Endometrium (tissue), 2 donors: ENCODE measurements around the gene ZNF584.

Experiments used
- FAIRE-seq: peaks from 2 replicates; lab custom pipeline; 2012; peaks lifted over from hg19 to GRCh38; lab: Jason Lieb, UNC
- donor health status: control.
- donor health status: control.

The ZNF584 gene

DNA sequence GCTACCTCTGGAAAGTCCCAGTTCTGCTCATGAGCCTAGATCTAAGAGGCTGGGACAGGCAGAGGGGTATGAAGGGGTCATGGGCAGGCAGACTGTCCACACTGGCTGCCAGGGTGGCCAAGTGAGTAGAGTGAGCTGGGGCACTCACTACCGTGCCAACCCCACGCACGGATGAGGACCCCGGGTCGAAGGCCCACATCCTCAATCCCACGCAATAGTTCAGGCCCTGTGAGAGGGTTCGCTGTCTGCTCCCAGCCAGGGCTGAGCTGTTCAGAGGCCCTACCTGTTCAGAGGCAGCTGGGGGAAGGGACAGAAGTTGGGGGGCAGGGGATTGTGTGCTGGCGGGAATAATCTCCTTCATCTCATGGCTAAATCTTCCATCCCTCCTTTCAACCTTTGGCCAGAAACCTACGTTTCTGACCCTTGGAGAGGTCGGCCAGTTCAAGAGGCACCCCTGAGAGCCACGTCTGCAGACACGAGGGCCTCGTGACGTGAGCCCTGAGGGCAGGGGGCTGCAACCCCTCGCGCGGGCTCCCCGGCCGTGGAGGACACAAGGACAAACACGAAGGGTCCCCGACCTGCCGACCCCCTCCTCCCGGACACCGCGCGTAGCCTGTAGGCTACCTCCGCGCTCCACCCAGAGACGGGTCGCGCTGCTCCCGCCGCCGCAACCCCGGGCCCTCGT, 22.4 kb upstream of the ZNF584 start:
- no peak for FAIRE-seq

DNA sequence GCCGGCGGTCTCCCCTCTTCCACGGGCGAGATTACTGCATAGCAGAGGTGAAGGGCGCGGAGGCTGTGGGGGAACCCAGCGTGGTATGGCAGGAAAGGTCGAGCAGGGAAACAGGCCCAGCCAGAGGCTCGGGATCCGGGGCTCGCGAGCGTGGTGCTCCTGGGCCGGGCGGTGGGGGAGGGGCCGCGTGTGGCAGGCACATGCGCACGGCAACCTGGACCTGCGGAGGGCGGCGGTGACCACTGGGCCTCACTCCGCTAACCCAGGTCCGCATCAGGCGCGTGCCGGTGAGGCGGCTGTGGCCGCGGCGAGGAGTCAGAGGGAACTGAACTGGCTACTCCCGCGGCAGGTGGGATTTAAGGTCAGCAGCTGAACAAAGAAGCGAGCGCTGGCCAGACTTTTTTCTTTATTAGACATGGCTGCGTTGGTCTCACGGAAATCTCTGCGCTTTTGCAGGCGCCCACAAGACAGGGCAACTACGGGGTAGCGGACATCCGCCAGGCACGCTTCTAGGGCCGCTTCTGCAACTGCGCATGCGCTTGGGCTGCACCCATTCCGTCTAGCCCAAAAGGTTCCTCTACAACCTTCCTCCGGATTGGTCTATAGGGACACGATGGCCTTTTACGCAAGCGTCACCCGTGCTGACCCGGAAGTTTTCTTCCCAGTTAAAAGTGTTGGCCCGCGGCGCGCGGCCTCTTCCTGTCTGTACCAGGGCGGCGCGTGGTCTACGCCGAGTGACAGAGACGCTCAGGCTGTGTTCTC, 21.7 kb upstream of the ZNF584 start, which contains the start of gene RPS5:
Gene RPS5 (plus strand): TSS at position 694 of the 762 bp plus-strand sequence. CDS start 869 bp downstream, outside the sequence.
- FAIRE-seq, result peak; percentile 86

DNA sequence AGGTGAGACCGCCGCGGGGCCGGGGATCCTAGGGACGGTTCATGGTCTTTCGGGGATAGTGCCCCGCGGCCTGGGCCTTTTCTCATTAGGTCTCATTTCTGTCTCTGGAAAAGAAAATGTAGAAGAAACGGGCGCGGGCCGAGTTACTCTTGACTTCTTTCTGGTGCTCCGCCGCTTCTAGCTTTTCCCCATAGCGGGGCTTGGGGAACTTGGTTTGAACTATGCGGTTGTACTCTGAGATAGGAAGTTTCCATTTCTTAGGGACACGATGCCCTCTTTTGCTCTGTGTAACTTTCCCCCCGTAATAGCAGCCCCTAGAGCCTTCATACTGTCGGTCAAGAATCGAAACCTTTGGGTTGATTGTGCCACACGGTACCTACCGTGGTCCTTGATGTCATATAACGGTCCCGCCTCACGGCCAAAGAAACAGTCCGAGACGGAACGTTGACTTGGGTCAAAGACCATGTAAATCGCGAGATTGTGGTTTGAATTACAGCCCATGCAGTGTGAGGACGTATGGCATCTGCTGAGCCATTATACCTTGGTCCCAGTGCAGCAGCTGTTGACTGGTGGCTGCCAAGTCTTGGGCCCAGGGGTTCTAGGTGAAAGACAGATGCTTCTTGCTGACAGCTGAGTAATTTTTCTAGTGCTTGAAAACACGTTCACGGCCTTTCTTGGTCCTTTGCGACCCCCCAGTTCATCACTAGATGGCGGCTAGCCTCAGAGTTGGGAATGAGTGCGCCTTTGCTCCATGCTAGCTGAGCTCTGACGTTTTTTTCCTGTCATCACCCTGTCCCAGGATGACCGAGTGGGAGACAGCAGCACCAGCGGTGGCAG, 20.9 kb upstream of the ZNF584 start:
- no peak for FAIRE-seq

GRCh38 chr19:58388175-58388526, 20.3 kb upstream of the ZNF584 start:
- no peak for FAIRE-seq

DNA sequence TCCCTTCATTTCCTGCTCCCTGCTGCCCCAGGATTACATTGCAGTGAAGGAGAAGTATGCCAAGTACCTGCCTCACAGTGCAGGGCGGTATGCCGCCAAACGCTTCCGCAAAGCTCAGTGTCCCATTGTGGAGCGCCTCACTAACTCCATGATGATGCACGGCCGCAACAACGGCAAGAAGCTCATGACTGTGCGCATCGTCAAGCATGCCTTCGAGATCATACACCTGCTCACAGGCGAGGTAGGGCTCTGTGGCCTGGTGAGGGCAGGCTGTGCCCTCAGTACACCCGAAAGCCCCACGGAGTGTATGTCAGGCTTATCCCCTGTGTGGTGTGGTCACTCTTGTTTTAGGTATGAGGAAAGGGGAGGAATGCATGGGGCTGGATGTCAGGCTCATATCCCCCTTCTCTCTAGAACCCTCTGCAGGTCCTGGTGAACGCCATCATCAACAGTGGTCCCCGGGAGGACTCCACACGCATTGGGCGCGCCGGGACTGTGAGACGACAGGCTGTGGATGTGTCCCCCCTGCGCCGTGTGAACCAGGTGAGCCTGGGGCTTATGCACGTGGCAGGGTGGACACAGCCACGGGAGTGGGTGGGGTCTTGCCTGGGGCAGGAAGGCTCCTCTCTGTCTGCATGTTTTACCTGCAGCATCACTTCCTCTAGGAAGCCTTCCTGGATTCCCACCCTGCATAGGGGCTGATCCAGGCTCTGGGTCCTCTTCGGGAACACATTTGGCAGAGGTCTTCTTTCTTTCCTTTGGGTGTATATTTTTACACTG, 15.3 kb upstream of the ZNF584 start:
- FAIRE-seq, result no peak

GRCh38 chr19:58393725-58394033, 14.8 kb upstream of the ZNF584 start:
- no peak for FAIRE-seq

GRCh38 chr19:58394821-58395219, 13.6 kb upstream of the ZNF584 start:
- no peak for FAIRE-seq

GRCh38 chr19:58395220-58395978, 13.1 kb upstream of the ZNF584 start, which contains the start of gene RNF225:
Gene RNF225, plus strand, starts transcription at chr19:58395656. Its CDS starts 434 bp downstream, at chr19:58396090.
- FAIRE-seq, result no peak

DNA sequence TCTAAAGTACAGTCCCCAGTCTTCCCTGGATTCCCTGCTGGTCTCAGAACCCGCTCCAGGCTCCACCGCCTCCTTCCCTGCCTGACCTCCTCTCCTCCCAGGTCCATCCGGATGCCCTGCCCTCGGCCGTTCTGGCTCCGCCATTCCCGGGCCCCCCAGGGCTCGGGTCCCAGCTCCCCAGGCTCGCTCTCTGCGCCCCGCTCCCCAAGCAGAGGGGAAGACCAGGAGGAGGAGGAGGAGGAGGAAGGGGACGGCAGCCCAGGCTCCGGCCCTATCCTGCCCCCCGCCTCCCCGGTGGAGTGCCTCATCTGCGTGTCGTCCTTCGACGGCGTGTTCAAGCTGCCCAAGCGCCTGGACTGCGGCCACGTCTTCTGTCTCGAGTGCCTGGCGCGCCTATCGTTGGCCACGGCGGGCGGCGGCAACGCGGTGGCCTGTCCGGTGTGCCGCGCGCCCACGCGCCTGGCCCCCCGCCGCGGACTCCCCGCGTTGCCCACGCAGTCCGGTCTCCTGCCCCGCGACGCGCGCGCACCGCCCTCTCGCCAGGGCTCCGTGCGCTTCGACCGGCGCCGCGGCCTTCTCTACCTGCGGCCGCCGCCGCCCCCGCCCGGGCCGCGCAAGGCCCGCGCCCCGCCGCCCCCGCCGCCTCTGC, 12.3 kb upstream of the ZNF584 start:
- no peak for FAIRE-seq

GRCh38 chr19:58396691-58397532, 11.5 kb upstream of the ZNF584 start:
- FAIRE-seq, result no peak

DNA sequence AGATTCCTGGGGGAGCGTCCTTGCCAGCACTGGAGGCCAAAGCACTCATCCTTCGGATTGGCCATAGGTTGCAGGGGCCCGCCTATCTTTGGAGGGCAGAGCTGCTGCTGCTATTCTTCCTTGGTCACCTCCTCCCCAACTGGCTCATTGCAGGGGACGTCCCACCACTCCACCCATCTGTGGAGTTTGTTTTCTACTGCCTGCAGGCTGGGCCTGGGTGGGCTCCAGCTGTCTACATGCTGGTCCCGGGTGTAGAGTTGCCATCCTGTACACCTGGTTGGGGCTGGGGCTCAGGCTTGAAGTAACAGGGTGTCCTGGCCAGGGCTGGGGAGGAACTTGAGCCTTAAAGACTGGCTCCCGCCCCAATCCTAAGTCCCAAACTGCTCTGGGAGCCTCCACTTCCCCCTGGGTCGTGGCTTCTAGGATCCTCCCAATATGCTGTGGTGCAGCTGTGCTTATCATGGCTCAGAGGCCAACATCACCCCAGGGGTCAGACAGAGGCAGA, 10.9 kb upstream of the ZNF584 start:
- no peak for FAIRE-seq

DNA sequence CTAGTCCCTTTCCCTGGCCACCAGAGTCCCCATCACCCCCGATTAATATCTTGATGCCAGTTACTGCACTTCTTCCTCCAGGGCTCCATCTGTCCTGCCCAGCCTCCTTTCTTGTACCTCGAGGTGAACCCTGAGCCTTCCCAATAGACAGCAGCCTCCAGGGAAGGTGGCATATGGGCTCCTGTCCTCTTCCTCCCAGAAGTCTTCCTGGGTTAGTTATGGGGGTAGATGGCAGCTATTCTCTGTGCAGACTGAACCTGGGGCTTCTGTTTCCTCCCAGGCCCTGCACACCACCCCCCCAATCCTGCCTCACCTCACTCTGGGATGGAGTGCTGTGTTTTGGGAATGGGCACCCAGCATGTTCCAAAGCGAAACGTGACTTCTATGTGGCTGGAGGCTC, 10.4 kb upstream of the ZNF584 start:
- FAIRE-seq, result no peak

DNA sequence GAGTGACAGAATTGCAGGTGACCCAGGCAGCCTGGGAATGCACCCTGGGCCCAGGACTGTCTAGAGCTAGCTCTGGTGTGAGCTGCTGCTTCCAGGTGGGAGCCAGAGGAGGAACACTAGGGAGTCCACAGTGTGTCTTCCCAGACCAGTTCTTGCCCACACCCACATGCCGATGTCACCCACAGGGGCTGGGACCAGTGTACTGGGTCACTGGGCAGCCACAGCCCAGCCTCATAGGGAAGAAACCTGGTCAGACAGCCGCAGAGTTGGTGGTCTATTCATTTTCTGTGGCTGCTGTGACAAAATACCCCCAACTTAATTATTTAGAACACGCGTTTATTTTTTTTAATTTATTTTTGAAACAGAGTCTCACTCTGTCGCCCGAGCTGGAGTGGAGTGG, 9.9 kb upstream of the ZNF584 start:
- no peak for FAIRE-seq

GRCh38 chr19:58399903-58400302, 8.5 kb upstream of the ZNF584 start:
- no peak for FAIRE-seq

GRCh38 chr19:58400316-58400915, 8.0 kb upstream of the ZNF584 start:
- FAIRE-seq, result no peak

- peak; percentile 97 for FAIRE-seq
These were observed 7.3 kb upstream of the ZNF584 start for GRCh38 chr19:58400916-58401839.

DNA sequence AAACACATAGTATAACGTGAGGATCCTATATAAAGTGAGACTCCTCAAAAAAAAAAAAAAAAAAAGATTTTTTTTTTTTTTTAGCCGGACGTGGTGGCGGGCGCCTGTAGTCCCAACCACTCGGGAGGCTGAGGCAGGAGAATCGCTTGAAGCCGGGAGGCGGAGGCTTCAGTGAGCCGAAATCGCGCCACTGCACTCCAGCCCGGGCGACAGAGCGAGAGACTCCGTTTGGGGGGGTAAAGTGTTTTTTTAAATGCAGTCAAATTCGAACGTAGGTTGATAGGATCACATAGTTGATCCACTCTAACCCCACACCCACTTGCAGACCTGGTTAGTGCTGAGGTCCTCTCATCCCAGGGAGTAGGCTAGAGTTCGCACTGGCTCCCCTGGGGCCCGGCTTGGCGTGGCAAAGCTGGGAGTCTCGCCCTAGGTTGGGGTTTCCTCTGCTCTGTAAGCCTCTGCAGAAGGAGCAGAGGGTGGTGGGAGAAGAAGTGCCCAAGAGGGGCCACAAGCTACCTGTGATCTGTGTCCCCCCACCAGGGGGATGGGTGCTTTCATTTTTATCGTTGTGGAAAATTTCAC, 6.5 kb upstream of the ZNF584 start:
- no peak for FAIRE-seq
